Spleen (tissue), 11 donors: ENCODE results near the gene TAS2R30. TPM values are rescaled to one million over a fixed set of nuclear protein-coding genes. Genes with fewer than 3 reads are reported as not detected.

Experiments
- DNase-seq: peaks from one replicate; pipeline ENCODE4 v3.0.0-alpha.2; 2020
- H3K27ac ChIP-seq, 8 donors: fragments of 200-600 bp; sonication (generic) in 7 of 8; 1 replicate in 4 of 8; 2 replicates in 4 of 8; pipeline versions ENCODE4 v1.5.0 to v1.8.0; 2016 to 2021; ENCODE audit warnings: inconsistent platforms in 4 of 8, mild to moderate bottlenecking in 4 of 8, moderate library complexity in 1 of 8
- H3K27me3 ChIP-seq, 7 donors: fragments of 200-600 bp; sonication (generic) in 6 of 7; replicated peaks in 1 of 7; 1 replicate in 4 of 7; 2 replicates in 3 of 7; pipeline versions ENCODE4 v1.5.0 to v1.8.0; 2016 to 2021; ENCODE audit warnings: inconsistent platforms in 3 of 7, mild to moderate bottlenecking in 1 of 7
- H3K36me3 ChIP-seq, 6 donors: fragments of 200-600 bp; sonication (generic) in 5 of 6; 1 replicate in 4 of 6; 2 replicates in 2 of 6; pipeline versions ENCODE4 v1.5.0 to v1.8.0; 2016 to 2021; ENCODE audit warnings: inconsistent platforms in 2 of 6
- H3K4me1 ChIP-seq, 6 donors: fragments of 200-600 bp; sonication (generic) in 5 of 6; 1 replicate in 3 of 6; 2 replicates in 3 of 6; pipeline versions ENCODE4 v1.5.0 to v1.8.0; 2016 to 2021; ENCODE audit warnings: inconsistent platforms in 3 of 6
- H3K4me3 ChIP-seq, 8 donors: fragments of 200-600 bp; sonication (generic) in 7 of 8; 1 replicate in 4 of 8; 2 replicates in 4 of 8; pipeline versions ENCODE4 v1.5.0 to v1.8.0; 2016 to 2021; ENCODE audit warnings: inconsistent platforms in 4 of 8, mild to moderate bottlenecking in 4 of 8, moderate library complexity in 2 of 8
- H3K9me3 ChIP-seq, 8 donors: fragments of 200-600 bp; sonication (generic) in 7 of 8; 1 replicate in 4 of 8; 2 replicates in 4 of 8; pipeline versions ENCODE4 v1.5.0 to v1.8.0; 2016 to 2021; ENCODE audit warnings: inconsistent platforms in 4 of 8
- POLR2A ChIP-seq, 3 donors: fragments of 450-650 bp; IDR thresholded peaks; one replicate each; pipeline ENCODE4 v1.5.1; 2017; ENCODE audit warnings: antibody characterized with exemption in 3 of 3, mild to moderate bottlenecking in 1 of 3
- POLR2AphosphoS5 ChIP-seq, 3 donors: sonication (generic); formaldehyde crosslinking; IDR thresholded peaks; one replicate each; pipeline ENCODE4 v1.5.1; 2017; ENCODE audit warnings: antibody characterized with exemption in 3 of 3
- WGBS, 5 donors: extraction: QIAGEN DNeasy Blood & Tissue Kit in 3 of 5; methylation state at CpG; one replicate each; pipeline versions ENCODE4 v1.1.5 to v1.1.7; 2013 to 2018; 5-methylcytosine and 5-hydroxymethylcytosine counted together
- intact Hi-C: fragments of 100-400 bp; cut with DNase I; formaldehyde crosslinking; loops from one replicate; pipeline ENCODE4 v1.15.0; 2023; ENCODE audit warnings: low total_unique reads
- polyA plus RNA-seq, 3 donors: library from polyadenylated mRNA; stranded (reverse); fragments of 200-250 nt; gene quantifications; one replicate each; pipeline ENCODE4 v1.2.1, GENCODE V29; 2013
- small RNA-seq, 4 donors: library from RNA; depleted of rRNA; stranded (forward); fragments of <200 nt; gene quantifications; one replicate each; pipeline ENCODE3, GENCODE V24; 2016
- total RNA-seq, 7 donors: library from RNA; depleted of rRNA in 3 of 7; stranded (reverse); fragments of >200 nt in 3 of 7; fragmentation: NEBNext Ultra II Directional in 4 of 7; extraction: Animal tissue kit (Norgen Biotek cat#: 25700) in 4 of 7; gene quantifications; one replicate each; pipeline versions ENCODE4 v1.1.0 to v1.2.1, GENCODE V29; 2016 to 2021
- donor health status: healthy with polysubstance abuse.
- donor health status: DM: no; HTN: no; CAD: no; lungs with moderate emphysema.
- donor health status: DM: no; HTN: no; CAD: no.
- donor health status: Bipolar disorder and iron deficiency.
- donor health status: healthy.
- donor health status: DM: no; HTN: no; CAD: no.
- donor health status: DM: yes; HTN: yes; CAD: no.

Gene TAS2R30
- total and polyA plus RNA-seq, 10 donors, result 0.09 to 30.7 (median 8.6) TPM; not detected in 1

- Histone ChIP-seq H3K4me3 (no peak overlapping the region), H3K4me1 (no peaks in the 10 kb centered on the region), H3K36me3 (no peaks in the 10 kb centered on the region), H3K27me3 (no peaks in the 10 kb centered on the region), H3K9me3 (peaks cover 0 to 38% (median 9%) of the 10 kb centered on the region in 8 donors), H3K27ac (no peak overlapping the region)
- 55 to 67% (median 61%) methylated on average over 3 of the region's 3 CpGs; no CpG with 5 or more reads in 1 of the 5 donors for WGBS, 5 donors
- TF ChIP-seq POLR2AphosphoS5 (IDR thresholded peaks at IDR 0.05) (no peak), POLR2A (IDR thresholded peaks at IDR 0.05) (no peak)
- no peak for DNase-seq
- intact Hi-C loops, result no loop called here
Measured at GRCh38 chr12:11085419-11085818, 49.0 kb downstream of the TAS2R30 start.

Small RNA genes within 50 kb of the gene (small RNA-seq; reads per million reads assigned to genes)
- 0 reads per million in 4 donors for gene AC018630.1

Other genes starting within 250 kb of the TAS2R30 start
- gene TAS2R13, start 225.1 kb downstream of the TAS2R30 start, total RNA-seq, result 1 to 10 TPM; 2.1 to 8.7 (median 4.3) TPM
- gene TAS2R13, start 225.1 kb downstream of the TAS2R30 start, polyA plus RNA-seq, result under 1 TPM in 1 of 3 donors, not detected in 2; 0.06 TPM
- not detected for gene PRH2, start 205.4 kb downstream of the TAS2R30 start, total RNA-seq
- gene PRH2, start 205.4 kb downstream of the TAS2R30 start, polyA plus RNA-seq, result under 1 TPM in 2 of 3 donors, not detected in 1; 0.14 to 0.32 TPM
- 10 to 100 TPM in 1 of 7 donors, 1 to 10 TPM in 6; 2.5 to 10.3 (median 5.9) TPM for gene TAS2R14, start 195.4 kb downstream of the TAS2R30 start, total RNA-seq
- gene TAS2R14, start 195.4 kb downstream of the TAS2R30 start, polyA plus RNA-seq, result 1 to 10 TPM; 1.6 to 2.5 (median 1.6) TPM
- gene TAS2R50, start 147.7 kb downstream of the TAS2R30 start, total RNA-seq, result 1 to 10 TPM; 2.2 to 7.1 (median 4.4) TPM
- under 1 TPM in 1 of 3 donors, not detected in 2; 0.10 TPM for gene TAS2R50, start 147.7 kb downstream of the TAS2R30 start, polyA plus RNA-seq
- 1 to 10 TPM; 2.1 to 9.8 (median 5.8) TPM for gene TAS2R20, start 136.3 kb downstream of the TAS2R30 start, total RNA-seq
- under 1 TPM; 0.24 to 0.32 (median 0.27) TPM for gene TAS2R20, start 136.3 kb downstream of the TAS2R30 start, polyA plus RNA-seq
- 10 to 100 TPM in 2 of 7 donors, 1 to 10 TPM in 5; 4.1 to 13.8 (median 9.1) TPM for gene TAS2R19, start 112.0 kb downstream of the TAS2R30 start, total RNA-seq
- under 1 TPM in 2 of 3 donors, not detected in 1; 0.38 to 0.53 TPM for gene TAS2R19, start 112.0 kb downstream of the TAS2R30 start, polyA plus RNA-seq
- gene TAS2R31, start 103.2 kb downstream of the TAS2R30 start, total RNA-seq, result 10 to 100 TPM in 3 of 7 donors, 1 to 10 TPM in 4; 3.7 to 14.1 (median 8.1) TPM
- under 1 TPM in 2 of 3 donors, not detected in 1; 0.21 to 0.35 TPM for gene TAS2R31, start 103.2 kb downstream of the TAS2R30 start, polyA plus RNA-seq
- gene TAS2R46, start 72.3 kb downstream of the TAS2R30 start, total RNA-seq, result 1 to 10 TPM; 2.9 to 8.8 (median 4.9) TPM
- gene TAS2R46, start 72.3 kb downstream of the TAS2R30 start, polyA plus RNA-seq, result not detected
- 10 to 100 TPM in 2 of 7 donors, 1 to 10 TPM in 3, not detected in 2; 1.5 to 14.0 (median 4.6) TPM for gene TAS2R43, start 42.3 kb downstream of the TAS2R30 start, total RNA-seq
- gene TAS2R43, start 42.3 kb downstream of the TAS2R30 start, polyA plus RNA-seq, result not detected
- gene SMIM10L1, start 36.5 kb upstream of the TAS2R30 start, total RNA-seq, result 10 to 100 TPM in 3 of 7 donors, 1 to 10 TPM in 4; 6.5 to 11.9 (median 9.3) TPM
- gene SMIM10L1, start 36.5 kb upstream of the TAS2R30 start, polyA plus RNA-seq, result 1 to 10 TPM; 7.8 to 9.4 (median 8.9) TPM
- gene TAS2R42, start 52.3 kb upstream of the TAS2R30 start, total RNA-seq, result not detected
- gene TAS2R42, start 52.3 kb upstream of the TAS2R30 start, polyA plus RNA-seq, result not detected
- gene PRB3, start 135.1 kb upstream of the TAS2R30 start, total RNA-seq, result not detected
- gene PRB3, start 135.1 kb upstream of the TAS2R30 start, polyA plus RNA-seq, result under 1 TPM in 2 of 3 donors, not detected in 1; 0.19 to 0.35 TPM
- gene PRB4, start 175.8 kb upstream of the TAS2R30 start, total RNA-seq, result not detected
- not detected for gene PRB4, start 175.8 kb upstream of the TAS2R30 start, polyA plus RNA-seq